GM21423 (cell line): ENCODE results near the gene AIPL1.
"Not testable (repeated sequence)": the region's sequence is repeated elsewhere in the genome, so short reads cannot be mapped to it uniquely, and the experiment has no call there.

ENCODE experiments used
- ATAC-seq: cut with Tn5 transposase; IDR thresholded peaks from one replicate; pipeline ENCODE4 v1.9.1; 2021; ENCODE audit warnings: mild to moderate bottlenecking, moderate library complexity; ENCODE audit not compliant: unreplicated experiment

Gene AIPL1

GRCh38 chr17:6435051-6435450 is at the start of gene AIPL1:
AIPL1 (minus strand) TSS chr17:6435121; CDS start chr17:6435104, 17 bp downstream.
- no peak for ATAC-seq

GRCh38 chr17:6483507-6483906 is 48.6 kb upstream of the AIPL1 start:
- ATAC-seq, result no peak

GRCh38 chr17:6482796-6483195 is 47.9 kb upstream of the AIPL1 start:
- ATAC-seq, result not testable (repeated sequence)

GRCh38 chr17:6482105-6482455 is 47.2 kb upstream of the AIPL1 start:
- no peak for ATAC-seq

GRCh38 chr17:6480303-6480675 is 45.4 kb upstream of the AIPL1 start:
- no peak for ATAC-seq

GRCh38 chr17:6479622-6480302 is 44.8 kb upstream of the AIPL1 start:
- no peak for ATAC-seq

GRCh38 chr17:6478486-6478885 is 43.6 kb upstream of the AIPL1 start:
- ATAC-seq, result no peak

- no peak for ATAC-seq
These were observed 43.0 kb upstream of the AIPL1 start for GRCh38 chr17:6477831-6478383.

GRCh38 chr17:6476810-6477179 is 41.9 kb upstream of the AIPL1 start:
- no peak for ATAC-seq

- ATAC-seq, result no peak
These were observed 41.3 kb upstream of the AIPL1 start for GRCh38 chr17:6476076-6476809.

- no peak for ATAC-seq
These were observed 40.5 kb upstream of the AIPL1 start for GRCh38 chr17:6475411-6475810.

- ATAC-seq, result no peak
These were observed 40.0 kb upstream of the AIPL1 start for GRCh38 chr17:6474906-6475305.

- no peak for ATAC-seq
These were observed 39.5 kb upstream of the AIPL1 start for GRCh38 chr17:6474376-6474775.

GRCh38 chr17:6473128-6473767 is 38.3 kb upstream of the AIPL1 start:
- ATAC-seq, result no peak

- no peak for ATAC-seq
These were observed 37.6 kb upstream of the AIPL1 start for GRCh38 chr17:6472517-6472916.

GRCh38 chr17:6471531-6472465 is 36.9 kb upstream of the AIPL1 start:
- ATAC-seq, result no peak

GRCh38 chr17:6470751-6471521 is 36.0 kb upstream of the AIPL1 start:
- no peak for ATAC-seq

- ATAC-seq, result no peak
These were observed 35.3 kb upstream of the AIPL1 start for GRCh38 chr17:6470146-6470718.

GRCh38 chr17:6468051-6468790 is 33.3 kb upstream of the AIPL1 start:
- no peak for ATAC-seq
